ENCODE results near the gene ANO6.

- no peak for TF ChIP-seq CTCF (optimal IDR thresholded peaks at IDR 0.05 in 1 of 3, IDR thresholded peaks at IDR 0.05 in 1 of 3, conservative IDR thresholded peaks at IDR 0.05 in 1 of 3; ENCODE audit: extremely low read depth in 1 of 3, insufficient read depth in 2 of 3, low read length in 3 of 3)
- no peak for TF ChIP-seq EZH2 (IDR thresholded peaks at IDR 0.05; ENCODE audit: low read length)
Measured at GRCh38 chr12:45260104-45260815, 44.4 kb downstream of the ANO6 start.

Data from keratinocyte (primary cell).